Measurements from ENCODE around the gene CCDC179.

- TF ChIP-seq CTCF (IDR thresholded peaks at IDR 0.05) (no peak), POLR2AphosphoS5 (IDR thresholded peaks at IDR 0.05; ENCODE audit: low read depth, low read length) (no peak)
Observed at GRCh38 chr11:22901603-22902002, 41.3 kb upstream of the CCDC179 start.
